WERI-Rb-1 (cell line): ENCODE data around the gene ANO2.

Source experiments
- DNase-seq: peaks from one replicate; pipeline ENCODE4 v3.0.0-alpha.2; 2020
- H3K27ac ChIP-seq: fragments of 250-450 bp; sonication (Bioruptor Pico); 2 replicates; pipeline ENCODE4 v1.5.1; 2020; ENCODE audit warnings: mild to moderate bottlenecking, moderate library complexity
- H3K27me3 ChIP-seq: fragments of 250-450 bp; sonication (Bioruptor Pico); 2 replicates; pipeline ENCODE4 v1.5.1; 2021; ENCODE audit warnings: mild to moderate bottlenecking, low read depth, moderate library complexity; ENCODE audit not compliant: insufficient read depth, severe bottlenecking
- H3K36me3 ChIP-seq: fragments of 250-450 bp; sonication (Bioruptor Pico); 2 replicates; pipeline ENCODE4 v1.5.1; 2020; ENCODE audit warnings: mild to moderate bottlenecking, moderate library complexity
- H3K4me3 ChIP-seq: 2 replicates; pipeline ENCODE4 v1.5.1; 2011; ENCODE audit warnings: low read depth, mild to moderate bottlenecking, control low read depth, low read length
- H3K9me3 ChIP-seq: fragments of 250-450 bp; sonication (Bioruptor Pico); 2 replicates; pipeline ENCODE4 v1.5.1; 2021; ENCODE audit warnings: mild to moderate bottlenecking, moderate library complexity; ENCODE audit not compliant: severe bottlenecking
- CTCF ChIP-seq: IDR thresholded peaks from 2 replicates; pipeline ENCODE4 v1.5.1; 2011; ENCODE audit warnings: low read depth, mild to moderate bottlenecking, control low read depth, inconsistent platforms, low read length

Gene ANO2

DNA sequence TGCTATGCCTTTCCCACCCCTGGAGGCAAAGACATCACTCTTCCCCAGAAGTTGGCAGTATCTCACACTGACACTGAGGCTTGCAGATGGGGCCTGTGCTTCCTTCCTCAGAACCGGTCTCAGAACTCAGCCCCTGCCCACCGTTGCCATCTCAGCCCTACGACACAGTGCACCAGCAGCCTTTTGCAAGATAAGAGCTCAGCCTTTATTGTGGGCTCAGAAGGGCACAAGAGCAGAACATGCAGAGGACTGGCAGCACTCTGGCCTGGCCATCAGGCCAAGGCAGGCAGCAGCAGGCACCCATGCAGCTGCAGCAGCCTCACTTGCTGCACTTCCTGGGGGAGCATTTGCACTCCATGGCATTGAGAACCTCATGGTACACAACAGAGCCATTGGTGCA lies 3.6 kb upstream of the ANO2 start:
- DNase-seq, result no peak
- TF ChIP-seq CTCF, result no peak
- H3K27me3 ChIP-seq, result no peaks in the 10 kb centered on the region
- H3K9me3 ChIP-seq, result peaks cover 2% of the 10 kb centered on the region
- H3K36me3 ChIP-seq, result no peaks in the 10 kb centered on the region; the same call in 1 of the 2 replicates
- H3K27ac ChIP-seq, result no peak overlapping the region
- no peak overlapping the region for H3K4me3 ChIP-seq

DNA sequence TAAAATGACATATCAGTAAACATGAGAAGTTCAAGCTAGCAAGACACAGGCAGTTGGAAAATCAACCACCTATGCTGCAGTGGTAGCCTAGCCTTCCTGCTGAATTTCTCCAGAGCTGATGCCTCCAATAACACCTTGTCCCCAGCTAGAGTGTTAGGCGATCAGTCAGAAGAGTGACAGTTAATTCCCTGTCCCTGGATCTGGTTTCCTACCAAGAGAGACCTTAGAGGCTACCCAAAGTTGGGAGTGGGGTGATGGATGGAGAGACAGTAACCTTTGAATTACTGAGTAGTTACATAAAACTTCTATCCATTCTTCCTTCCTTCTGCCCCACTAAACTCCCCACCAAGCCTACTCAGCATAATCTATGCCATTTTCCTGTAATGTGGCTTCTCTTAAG lies 1.9 kb upstream of the ANO2 start:
- Histone ChIP-seq H3K4me3 (no peak overlapping the region), H3K27me3 (no peaks in the 10 kb centered on the region), H3K9me3 (peaks cover 2% of the 10 kb centered on the region), H3K36me3 (no peaks in the 10 kb centered on the region; the same call in 1 of the 2 replicates), H3K27ac (no peak overlapping the region)
- no peak for TF ChIP-seq CTCF
- no peak for DNase-seq

- DNase-seq, result no peak
- no peak for TF ChIP-seq CTCF
- no peaks in the 10 kb centered on the region for H3K27me3 ChIP-seq
- H3K36me3 ChIP-seq, result no peaks in the 10 kb centered on the region; the same call in 1 of the 2 replicates
- peaks cover 2% of the 10 kb centered on the region for H3K9me3 ChIP-seq
- no peak overlapping the region for H3K27ac ChIP-seq
- no peak overlapping the region for H3K4me3 ChIP-seq
Observed at GRCh38 chr12:5946388-5946787, 1.3 kb upstream of the ANO2 start.

- Histone ChIP-seq H3K36me3 (peaks cover 8% of the 10 kb centered on the region), H3K9me3 (peaks cover 6% of the 10 kb centered on the region), H3K27ac (peak overlapping the region; percentile 98), H3K4me3 (peak overlapping the region; percentile 78), H3K27me3 (no peaks in the 10 kb centered on the region)
- no peak for TF ChIP-seq CTCF
- DNase-seq, result no peak
Observed at GRCh38 chr12:5944688-5945070, 380 bp downstream of the ANO2 start.

GRCh38 chr12:5944053-5944452 lies 1.0 kb downstream of the ANO2 start:
- DNase-seq, result no peak
- H3K36me3 ChIP-seq, result peaks cover 13% of the 10 kb centered on the region
- no peak for TF ChIP-seq CTCF
- peaks cover 6% of the 10 kb centered on the region for H3K9me3 ChIP-seq
- peak overlapping the region; percentile 78 for H3K4me3 ChIP-seq
- peak overlapping the region; percentile 98 for H3K27ac ChIP-seq
- H3K27me3 ChIP-seq, result no peaks in the 10 kb centered on the region

GRCh38 chr12:5941907-5942306 lies 3.2 kb downstream of the ANO2 start:
- H3K9me3 ChIP-seq, result peaks cover 6% of the 10 kb centered on the region
- no peak overlapping the region for H3K4me3 ChIP-seq
- peaks cover 27% of the 10 kb centered on the region for H3K36me3 ChIP-seq
- no peaks in the 10 kb centered on the region for H3K27me3 ChIP-seq
- H3K27ac ChIP-seq, result no peak overlapping the region
- no peak for DNase-seq
- no peak for TF ChIP-seq CTCF
